BE2C (cell line): Measurements from ENCODE around the gene SMPD3.

ENCODE experiments used
- DNase-seq: peaks from one replicate; pipeline ENCODE4 v3.0.0-alpha.2; 2020
- H3K27me3 ChIP-seq: fragments of 250-450 bp; sonication (Bioruptor Pico); 2 replicates; pipeline ENCODE4 v1.5.1; 2020; ENCODE audit warnings: mild to moderate bottlenecking
- H3K36me3 ChIP-seq: fragments of 250-450 bp; sonication (Bioruptor Pico); 2 replicates; pipeline ENCODE4 v1.5.1; 2020; ENCODE audit warnings: mild to moderate bottlenecking
- H3K4me1 ChIP-seq: fragments of 250-450 bp; sonication (Bioruptor Pico); 2 replicates; pipeline ENCODE4 v1.5.1; 2020
- H3K4me3 ChIP-seq: 2 replicates; pipeline ENCODE4 v1.5.1; 2011; ENCODE audit warnings: low read depth, low read length
- H3K9me3 ChIP-seq: fragments of 250-450 bp; sonication (Bioruptor Pico); 2 replicates; pipeline ENCODE4 v1.5.1; 2020
- CTCF ChIP-seq: IDR thresholded peaks from 2 replicates; pipeline ENCODE4 v1.5.1; 2012; ENCODE audit warnings: mild to moderate bottlenecking, low read depth, low read length

The SMPD3 gene

DNA sequence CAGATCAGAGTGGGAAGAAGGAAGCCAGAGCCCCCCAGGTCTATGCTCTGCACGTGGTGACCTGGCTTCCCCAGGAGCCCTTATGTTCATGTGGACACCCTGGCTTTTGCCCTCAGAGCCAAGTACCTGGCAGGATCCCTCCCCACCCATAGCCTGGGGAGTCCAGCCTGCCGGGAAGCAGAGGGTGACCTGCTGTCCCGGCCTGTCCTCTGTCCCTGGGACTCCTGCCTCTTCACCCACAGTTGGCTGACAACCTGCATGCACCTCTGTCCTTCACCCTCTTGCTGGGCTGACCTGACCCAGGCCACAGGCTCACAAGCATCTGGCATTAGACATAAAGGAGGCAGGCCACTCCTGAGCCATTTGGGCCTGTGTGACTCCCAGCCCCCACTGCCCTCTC lies 60.2 kb downstream of the SMPD3 start:
- no peaks in the 10 kb centered on the region for H3K27me3 ChIP-seq
- no peak for TF ChIP-seq CTCF
- no peaks in the 10 kb centered on the region for H3K4me1 ChIP-seq
- no peaks in the 10 kb centered on the region for H3K9me3 ChIP-seq
- DNase-seq = no peak
- no peak overlapping the region for H3K4me3 ChIP-seq
- no peaks in the 10 kb centered on the region for H3K36me3 ChIP-seq

GRCh38 chr16:68387301-68387700 lies 61.0 kb downstream of the SMPD3 start:
- no peak for DNase-seq
- Histone ChIP-seq H3K9me3 (no peaks in the 10 kb centered on the region), H3K4me3 (no peak overlapping the region), H3K36me3 (no peaks in the 10 kb centered on the region), H3K4me1 (no peaks in the 10 kb centered on the region), H3K27me3 (no peaks in the 10 kb centered on the region)
- no peak for TF ChIP-seq CTCF

GRCh38 chr16:68386628-68387027 lies 61.7 kb downstream of the SMPD3 start:
- Histone ChIP-seq H3K27me3 (no peaks in the 10 kb centered on the region), H3K4me3 (no peak overlapping the region), H3K9me3 (no peaks in the 10 kb centered on the region), H3K36me3 (no peaks in the 10 kb centered on the region), H3K4me1 (peaks cover 2% of the 10 kb centered on the region; the same call in 1 of the 2 replicates)
- no peak for DNase-seq
- no peak for TF ChIP-seq CTCF

GRCh38 chr16:68385371-68385770 lies 62.9 kb downstream of the SMPD3 start:
- no peak overlapping the region for H3K4me3 ChIP-seq
- no peaks in the 10 kb centered on the region for H3K9me3 ChIP-seq
- H3K27me3 ChIP-seq = no peaks in the 10 kb centered on the region
- peaks cover 4% of the 10 kb centered on the region; the same call in 1 of the 2 replicates for H3K4me1 ChIP-seq
- no peak for DNase-seq
- H3K36me3 ChIP-seq = no peaks in the 10 kb centered on the region
- TF ChIP-seq CTCF = no peak

- H3K4me1 ChIP-seq = peaks cover 8% of the 10 kb centered on the region
These were observed 63.8 kb downstream of the SMPD3 start for GRCh38 chr16:68384288-68385161.

More at GRCh38 chr16:68384288-68385161, 63.8 kb downstream of the SMPD3 start:
- no peak for DNase-seq
- Histone ChIP-seq H3K4me3 (no peak overlapping the region), H3K27me3 (no peaks in the 10 kb centered on the region), H3K9me3 (no peaks in the 10 kb centered on the region), H3K36me3 (no peaks in the 10 kb centered on the region)
- TF ChIP-seq CTCF = no peak
